ENCODE data around the gene EXD3. TPM values are rescaled to one million over a fixed set of nuclear protein-coding genes. Genes with fewer than 3 reads are reported as not detected.

EXD3 gene
- total and polyA plus RNA-seq, 2 of the 13 experiments (the other 11 are each of a cell fraction or from before 2014, with no cell fraction given), result 2.7 to 4.8 TPM

- TF ChIP-seq, protein P1, sequence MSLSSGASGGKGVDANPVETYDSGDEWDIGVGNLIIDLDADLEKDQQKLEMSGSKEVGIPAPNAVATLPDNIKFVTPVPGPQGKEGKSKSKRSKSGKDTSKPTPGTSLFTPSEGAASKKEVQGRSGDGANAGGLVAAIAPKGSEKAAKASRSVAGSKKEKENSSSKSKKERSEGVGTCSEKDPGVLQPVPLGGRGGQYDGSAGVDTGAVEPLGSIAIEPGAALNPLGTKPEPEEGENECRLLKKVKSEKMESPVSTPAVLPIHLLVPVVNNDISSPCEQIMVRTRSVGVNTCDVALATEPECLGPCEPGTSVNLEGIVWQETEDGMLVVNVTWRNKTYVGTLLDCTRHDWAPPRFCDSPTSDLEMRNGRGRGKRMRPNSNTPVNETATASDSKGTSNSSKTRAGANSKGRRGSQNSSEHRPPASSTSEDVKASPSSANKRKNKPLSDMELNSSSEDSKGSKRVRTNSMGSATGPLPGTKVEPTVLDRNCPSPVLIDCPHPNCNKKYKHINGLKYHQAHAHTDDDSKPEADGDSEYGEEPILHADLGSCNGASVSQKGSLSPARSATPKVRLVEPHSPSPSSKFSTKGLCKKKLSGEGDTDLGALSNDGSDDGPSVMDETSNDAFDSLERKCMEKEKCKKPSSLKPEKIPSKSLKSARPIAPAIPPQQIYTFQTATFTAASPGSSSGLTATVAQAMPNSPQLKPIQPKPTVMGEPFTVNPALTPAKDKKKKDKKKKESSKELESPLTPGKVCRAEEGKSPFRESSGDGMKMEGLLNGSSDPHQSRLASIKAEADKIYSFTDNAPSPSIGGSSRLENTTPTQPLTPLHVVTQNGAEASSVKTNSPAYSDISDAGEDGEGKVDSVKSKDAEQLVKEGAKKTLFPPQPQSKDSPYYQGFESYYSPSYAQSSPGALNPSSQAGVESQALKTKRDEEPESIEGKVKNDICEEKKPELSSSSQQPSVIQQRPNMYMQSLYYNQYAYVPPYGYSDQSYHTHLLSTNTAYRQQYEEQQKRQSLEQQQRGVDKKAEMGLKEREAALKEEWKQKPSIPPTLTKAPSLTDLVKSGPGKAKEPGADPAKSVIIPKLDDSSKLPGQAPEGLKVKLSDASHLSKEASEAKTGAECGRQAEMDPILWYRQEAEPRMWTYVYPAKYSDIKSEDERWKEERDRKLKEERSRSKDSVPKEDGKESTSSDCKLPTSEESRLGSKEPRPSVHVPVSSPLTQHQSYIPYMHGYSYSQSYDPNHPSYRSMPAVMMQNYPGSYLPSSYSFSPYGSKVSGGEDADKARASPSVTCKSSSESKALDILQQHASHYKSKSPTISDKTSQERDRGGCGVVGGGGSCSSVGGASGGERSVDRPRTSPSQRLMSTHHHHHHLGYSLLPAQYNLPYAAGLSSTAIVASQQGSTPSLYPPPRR (CRISPR knock-in tag; IDR thresholded peaks at IDR 0.05; ENCODE audit: borderline replicate concordance), result no peak
- TF ChIP-seq ZNF501 (CRISPR knock-in tag; IDR thresholded peaks at IDR 0.05) (peak; percentile 23; the same call in 1 of the 2 replicates), ZNF562 (CRISPR knock-in tag; IDR thresholded peaks at IDR 0.05; ENCODE audit: borderline replicate concordance) (no peak), POGZ (CRISPR knock-in tag; IDR thresholded peaks at IDR 0.05) (no peak)
- TF ChIP-seq, protein P2, sequence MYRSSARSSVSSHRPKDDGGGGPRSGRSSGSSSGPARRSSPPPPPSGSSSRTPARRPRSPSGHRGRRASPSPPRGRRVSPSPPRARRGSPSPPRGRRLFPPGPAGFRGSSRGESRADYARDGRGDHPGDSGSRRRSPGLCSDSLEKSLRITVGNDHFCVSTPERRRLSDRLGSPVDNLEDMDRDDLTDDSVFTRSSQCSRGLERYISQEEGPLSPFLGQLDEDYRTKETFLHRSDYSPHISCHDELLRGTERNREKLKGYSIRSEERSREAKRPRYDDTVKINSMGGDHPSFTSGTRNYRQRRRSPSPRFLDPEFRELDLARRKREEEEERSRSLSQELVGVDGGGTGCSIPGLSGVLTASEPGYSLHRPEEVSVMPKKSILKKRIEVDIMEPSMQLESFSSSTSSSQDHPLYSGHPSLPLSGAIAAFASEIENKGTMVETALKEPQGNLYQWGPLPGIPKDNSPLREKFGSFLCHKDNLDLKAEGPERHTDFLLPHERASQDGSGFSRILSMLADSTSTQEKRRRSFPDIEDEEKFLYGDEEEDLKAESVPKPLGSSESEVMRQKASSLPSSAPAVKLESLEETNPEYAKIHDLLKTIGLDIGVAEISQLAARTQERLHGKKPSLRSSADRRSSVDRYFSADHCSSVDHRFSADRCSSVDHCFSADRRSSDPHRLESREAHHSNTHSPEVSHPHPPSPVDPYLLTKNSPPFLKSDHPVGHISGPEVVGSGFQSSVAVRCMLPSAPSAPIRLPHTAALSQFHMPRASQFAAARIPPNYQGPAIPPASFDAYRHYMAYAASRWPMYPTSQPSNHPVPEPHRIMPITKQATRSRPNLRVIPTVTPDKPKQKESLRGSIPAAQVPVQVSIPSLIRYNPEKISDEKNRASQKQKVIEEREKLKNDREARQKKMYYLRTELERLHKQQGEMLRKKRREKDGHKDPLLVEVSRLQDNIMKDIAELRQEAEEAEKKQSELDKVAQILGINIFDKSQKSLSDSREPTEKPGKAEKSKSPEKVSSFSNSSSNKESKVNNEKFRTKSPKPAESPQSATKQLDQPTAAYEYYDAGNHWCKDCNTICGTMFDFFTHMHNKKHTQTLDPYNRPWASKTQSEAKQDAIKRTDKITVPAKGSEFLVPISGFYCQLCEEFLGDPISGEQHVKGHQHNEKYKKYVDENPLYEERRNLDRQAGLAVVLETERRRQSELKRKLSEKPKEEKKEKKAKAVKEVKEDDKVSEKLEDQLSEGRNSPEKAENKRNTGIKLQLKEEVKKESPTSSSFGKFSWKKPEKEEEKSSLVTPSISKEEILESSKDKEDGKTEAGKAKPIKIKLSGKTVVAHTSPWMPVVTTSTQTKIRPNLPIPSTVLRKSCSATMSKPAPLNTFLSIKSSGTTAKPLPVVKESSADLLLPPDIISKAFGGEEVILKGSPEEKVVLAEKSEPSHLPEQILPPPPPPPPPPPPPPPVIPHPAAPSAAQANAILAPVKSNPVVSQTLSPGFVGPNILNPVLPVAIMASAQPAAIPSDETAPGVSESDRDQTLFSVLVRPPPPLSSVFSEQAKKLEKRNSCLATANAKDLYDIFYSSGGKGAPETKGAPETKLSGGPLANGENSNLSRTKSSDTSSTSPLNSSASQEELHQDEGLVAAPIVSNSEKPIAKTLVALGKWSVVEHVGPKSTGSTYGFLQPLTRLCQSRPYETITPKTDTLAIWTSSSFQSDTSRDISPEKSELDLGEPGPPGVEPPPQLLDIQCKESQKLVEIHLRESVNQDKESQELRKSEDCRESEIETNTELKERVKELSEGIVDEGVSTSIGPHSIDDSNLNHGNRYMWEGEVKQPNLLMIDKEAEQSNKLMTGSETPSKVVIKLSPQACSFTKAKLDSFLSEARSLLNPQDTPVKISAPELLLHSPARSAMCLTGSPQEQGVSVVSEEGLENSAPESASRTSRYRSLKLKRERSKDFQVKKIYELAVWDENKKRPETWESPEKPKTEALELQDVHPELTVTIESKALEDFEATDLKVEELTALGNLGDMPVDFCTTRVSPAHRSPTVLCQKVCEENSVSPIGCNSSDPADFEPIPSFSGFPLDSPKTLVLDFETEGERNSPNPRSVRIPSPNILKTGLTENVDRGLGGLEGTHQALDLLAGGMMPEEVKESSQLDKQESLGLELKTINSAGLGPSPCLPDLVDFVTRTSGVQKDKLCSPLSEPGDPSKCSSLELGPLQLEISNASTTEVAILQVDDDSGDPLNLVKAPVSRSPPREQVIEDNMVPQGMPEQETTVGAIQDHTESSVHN (CRISPR knock-in tag; IDR thresholded peaks at IDR 0.05), result no peak
Observed at GRCh38 chr9:137306850-137307254, 116.1 kb downstream of the EXD3 start (continued).
